ENCODE results near the gene LGALS3BP.
A peak's percentile ranks its signal among the peaks of the same experiment; 100 is the strongest.
"Not testable (repeated sequence)": the region's sequence is repeated elsewhere in the genome, so short reads cannot be mapped to it uniquely, and the experiment has no call there.

Gene LGALS3BP, protein sequence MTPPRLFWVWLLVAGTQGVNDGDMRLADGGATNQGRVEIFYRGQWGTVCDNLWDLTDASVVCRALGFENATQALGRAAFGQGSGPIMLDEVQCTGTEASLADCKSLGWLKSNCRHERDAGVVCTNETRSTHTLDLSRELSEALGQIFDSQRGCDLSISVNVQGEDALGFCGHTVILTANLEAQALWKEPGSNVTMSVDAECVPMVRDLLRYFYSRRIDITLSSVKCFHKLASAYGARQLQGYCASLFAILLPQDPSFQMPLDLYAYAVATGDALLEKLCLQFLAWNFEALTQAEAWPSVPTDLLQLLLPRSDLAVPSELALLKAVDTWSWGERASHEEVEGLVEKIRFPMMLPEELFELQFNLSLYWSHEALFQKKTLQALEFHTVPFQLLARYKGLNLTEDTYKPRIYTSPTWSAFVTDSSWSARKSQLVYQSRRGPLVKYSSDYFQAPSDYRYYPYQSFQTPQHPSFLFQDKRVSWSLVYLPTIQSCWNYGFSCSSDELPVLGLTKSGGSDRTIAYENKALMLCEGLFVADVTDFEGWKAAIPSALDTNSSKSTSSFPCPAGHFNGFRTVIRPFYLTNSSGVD

GRCh38 chr17:78979780-78980623, at the start of gene LGALS3BP:
Gene LGALS3BP, minus strand, starts transcription at chr17:78979923. Its CDS starts 2,732 bp downstream, at chr17:78977191.
- no peak for DNase-seq (ENCODE audit: low read depth)

- DNase-seq (ENCODE audit: low read depth): no peak
Measured at GRCh38 chr17:79028496-79029326, 49.0 kb upstream of the LGALS3BP start.

DNA sequence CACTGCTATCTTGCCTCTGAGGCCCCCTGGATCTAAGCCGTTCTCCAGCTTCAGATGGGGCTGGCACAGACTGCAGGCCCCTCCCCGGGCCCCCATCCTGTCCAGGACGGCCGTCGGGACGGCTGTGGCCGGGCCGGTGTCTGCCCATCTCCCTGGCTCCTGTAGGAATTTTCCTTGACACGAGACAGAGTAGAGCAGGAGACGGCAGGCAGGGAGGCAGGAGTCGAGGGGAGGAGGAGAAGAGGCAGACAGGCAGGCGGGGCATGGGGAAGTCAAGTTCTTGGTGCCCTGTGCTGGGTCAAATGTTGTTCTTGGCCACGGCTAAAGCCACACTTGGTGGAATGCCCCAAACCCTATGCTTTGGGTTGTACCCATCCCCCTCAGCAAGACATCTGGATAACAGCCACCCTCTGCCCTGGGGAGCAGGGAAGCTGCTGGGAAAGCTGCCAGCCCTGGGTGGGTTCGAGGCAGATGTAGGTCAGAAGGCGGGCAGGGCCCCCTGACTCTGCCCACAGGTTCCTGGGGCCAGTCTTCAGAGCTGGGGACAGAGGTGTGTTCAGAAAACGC, 48.3 kb upstream of the LGALS3BP start:
- no peak for DNase-seq (ENCODE audit: low read depth)

GRCh38 chr17:79027274-79027924, 47.7 kb upstream of the LGALS3BP start:
- no peak for DNase-seq (ENCODE audit: low read depth)

GRCh38 chr17:79026376-79027273, 46.9 kb upstream of the LGALS3BP start:
- no peak for DNase-seq (ENCODE audit: low read depth)

DNA sequence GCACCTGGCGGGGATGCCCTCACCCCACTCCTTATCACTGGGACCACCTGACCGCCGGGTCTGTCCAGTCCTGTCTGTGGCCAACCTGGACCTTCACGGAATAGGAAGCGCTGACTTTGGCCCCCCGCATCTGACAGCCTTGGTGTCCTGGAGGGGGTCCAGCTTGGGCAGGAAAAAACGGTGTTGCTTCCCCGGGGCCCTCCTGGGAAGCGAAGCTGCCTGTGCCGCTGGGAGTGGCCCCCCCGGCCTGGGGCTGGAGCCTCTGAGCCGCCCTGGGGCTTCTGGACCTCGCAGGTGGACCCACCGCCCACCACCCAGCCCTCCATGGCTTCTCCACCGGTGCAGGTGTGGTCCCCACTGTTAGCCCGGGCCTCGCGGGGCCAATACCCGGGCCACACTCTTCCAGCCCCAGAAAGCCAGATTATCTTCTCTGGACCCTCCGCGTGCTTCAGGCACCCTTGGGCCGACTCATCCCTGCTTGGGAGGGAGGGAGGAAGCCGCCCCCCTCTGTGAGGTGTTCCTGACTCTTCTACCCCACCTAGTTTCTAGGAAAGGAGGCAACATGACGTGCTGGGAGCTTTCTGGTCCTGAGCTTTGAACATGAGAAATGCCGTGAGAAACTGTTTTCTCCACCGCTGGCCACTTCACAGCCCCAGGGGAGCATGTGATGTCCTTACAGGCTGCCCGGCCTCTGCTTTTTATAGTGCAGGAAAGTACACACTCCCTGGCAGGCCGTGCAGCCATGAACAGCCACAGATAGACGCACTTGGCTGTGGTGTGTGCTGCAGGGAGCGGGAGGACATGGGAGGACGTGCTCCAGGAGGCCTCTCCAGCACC, 45.4 kb upstream of the LGALS3BP start:
- DNase-seq (ENCODE audit: low read depth): no peak

DNA sequence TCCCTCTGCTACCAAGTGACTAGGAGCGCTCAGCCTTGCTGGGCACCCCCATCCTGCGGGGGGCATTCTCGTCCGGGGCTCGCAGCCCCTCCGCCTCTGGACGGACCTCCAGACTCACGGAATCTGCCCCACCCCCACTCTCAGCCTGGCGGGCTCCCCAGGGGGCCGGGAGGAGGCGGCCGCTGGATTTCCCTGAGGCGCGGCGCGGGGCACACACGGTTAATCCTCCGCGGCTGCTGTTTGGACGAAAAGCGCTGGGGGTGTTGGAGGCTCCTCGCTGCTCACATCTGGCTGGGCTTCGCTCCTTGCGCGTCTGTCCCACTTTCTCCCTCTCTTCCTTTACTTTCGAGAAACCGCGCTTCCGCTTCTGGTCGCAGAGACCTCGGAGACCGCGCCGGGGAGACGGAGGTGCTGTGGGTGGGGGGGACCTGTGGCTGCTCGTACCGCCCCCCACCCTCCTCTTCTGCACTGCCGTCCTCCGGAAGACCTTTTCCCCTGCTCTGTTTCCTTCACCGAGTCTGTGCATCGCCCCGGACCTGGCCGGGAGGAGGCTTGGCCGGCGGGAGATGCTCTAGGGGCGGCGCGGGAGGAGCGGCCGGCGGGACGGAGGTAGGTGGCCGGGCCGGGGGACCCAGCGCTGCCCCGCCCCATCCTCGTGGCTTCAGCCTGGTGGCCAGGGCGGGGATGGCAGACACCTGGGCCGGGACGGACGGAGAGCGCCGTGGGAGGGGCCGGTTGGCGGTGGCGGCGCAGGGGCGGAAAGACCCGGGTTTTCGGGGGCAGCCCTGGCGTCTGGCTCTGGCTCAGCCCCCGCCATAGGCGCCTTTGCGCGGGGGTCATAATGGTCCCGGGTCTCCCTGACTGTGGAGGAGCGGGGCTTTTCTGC, 44.4 kb upstream of the LGALS3BP start, which contains the start of gene C1QTNF1:
TSS of gene C1QTNF1 (plus strand) at position 284 of the 886 bp plus-strand sequence. CDS start 19,800 bp downstream, outside the sequence.
- no peak for DNase-seq (ENCODE audit: low read depth)

GRCh38 chr17:79023180-79023705, 43.5 kb upstream of the LGALS3BP start:
- DNase-seq (ENCODE audit: low read depth): no peak

- no peak for DNase-seq (ENCODE audit: low read depth)
Measured at GRCh38 chr17:79022507-79022991, 42.8 kb upstream of the LGALS3BP start.

DNA sequence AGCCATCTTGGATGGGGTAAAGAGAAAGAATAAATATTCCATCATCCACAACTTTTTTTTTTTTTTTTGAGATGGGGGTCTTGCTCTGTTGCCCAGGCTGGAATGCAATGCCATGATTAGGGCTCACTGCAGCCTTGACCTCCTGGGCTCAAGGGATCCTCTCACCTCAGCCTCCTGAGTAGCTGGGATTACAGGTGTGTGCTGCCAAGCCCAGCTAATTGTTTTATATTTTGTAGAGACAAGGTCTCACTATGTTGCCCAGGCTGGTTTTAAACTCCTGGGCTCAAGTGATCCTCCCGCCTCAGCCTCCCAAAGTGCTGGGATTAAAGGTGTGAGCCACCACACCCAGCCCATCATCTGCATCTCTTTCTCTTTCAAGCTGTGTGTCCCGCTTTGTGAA, 42.2 kb upstream of the LGALS3BP start:
- DNase-seq (ENCODE audit: low read depth): not testable (repeated sequence)

GRCh38 chr17:79020631-79021301, 41.0 kb upstream of the LGALS3BP start:
- no peak for DNase-seq (ENCODE audit: low read depth)

DNA sequence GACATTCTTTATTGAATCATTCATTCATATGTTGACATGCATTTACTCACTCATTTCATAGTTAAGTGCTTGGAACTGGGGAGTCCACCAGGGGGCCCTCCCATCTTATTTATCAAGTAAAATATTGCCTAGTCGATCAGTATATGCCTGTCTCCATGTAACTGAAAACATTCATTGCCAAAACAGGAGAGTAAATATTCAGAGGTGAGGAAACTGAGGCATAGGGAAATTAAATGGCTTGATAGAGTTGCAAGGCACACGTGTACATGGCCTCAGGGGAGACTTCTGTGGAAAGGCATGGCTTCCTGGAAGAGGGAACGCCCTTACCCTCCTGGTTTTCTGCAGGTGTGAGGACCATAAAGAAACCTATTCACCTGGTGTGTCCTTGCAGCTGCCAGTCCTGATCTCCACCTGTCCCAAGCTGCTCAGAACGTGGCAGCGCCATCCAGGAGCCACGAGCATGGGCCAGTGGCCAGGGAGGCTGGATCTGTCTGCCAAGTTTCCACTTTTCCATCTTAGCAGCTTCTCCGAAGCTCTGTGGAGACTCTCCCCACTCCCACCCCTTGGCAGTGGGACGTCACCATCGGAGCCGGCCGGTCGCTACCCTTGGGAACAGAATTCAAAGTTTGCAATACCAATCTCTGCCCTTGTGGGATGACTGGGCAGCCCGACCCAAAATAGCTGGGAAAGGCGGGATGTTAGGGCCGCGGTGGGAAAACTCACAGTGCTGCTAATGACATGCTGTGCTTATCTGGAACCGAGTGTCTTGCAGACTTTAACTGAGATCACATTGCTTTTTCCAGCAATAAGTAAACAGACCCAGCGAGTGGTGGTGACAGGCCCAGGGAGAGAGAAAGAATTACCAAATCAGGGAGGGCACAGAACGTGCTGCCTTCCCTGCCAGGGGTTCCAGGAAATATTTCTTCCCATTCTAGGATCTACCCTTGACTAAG, 40.2 kb upstream of the LGALS3BP start:
- DNase-seq (ENCODE audit: low read depth): peak; percentile 14

DNA sequence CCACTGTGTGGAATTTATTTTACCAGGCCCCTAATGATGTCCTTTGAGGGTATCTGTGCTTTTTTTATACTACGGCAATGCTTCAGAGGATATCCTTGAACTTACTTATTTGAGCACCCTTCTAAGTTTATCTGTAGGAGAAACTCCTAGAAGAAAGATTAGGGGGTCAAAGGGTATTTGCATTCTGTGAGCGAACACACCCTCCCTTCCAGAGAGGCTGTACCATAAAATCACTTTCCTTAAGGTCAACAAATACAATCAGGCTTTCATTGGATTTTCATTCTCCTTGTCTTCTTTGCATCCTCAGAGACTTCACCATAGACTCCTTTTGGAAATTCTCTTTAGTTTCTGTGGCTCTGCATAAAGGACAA, 39.5 kb upstream of the LGALS3BP start:
- no peak for DNase-seq (ENCODE audit: low read depth)

DNA sequence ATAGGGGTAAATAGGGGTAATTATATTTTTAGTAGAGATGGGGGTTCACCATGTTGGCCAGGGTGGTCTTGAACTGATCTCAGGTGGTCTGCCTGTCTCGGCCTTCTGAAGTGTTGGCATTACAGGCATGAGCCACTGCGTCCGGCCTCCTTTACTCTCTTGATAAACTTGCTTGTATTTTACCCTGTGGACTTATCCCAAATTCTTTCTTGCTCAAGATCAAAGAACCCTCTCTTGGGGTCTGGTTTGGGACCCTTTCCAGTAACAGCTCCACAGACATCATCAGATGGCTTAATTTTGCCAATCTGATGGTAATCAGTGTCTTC, 38.6 kb upstream of the LGALS3BP start:
- DNase-seq (ENCODE audit: low read depth): no peak

GRCh38 chr17:79017546-79018369, 38.0 kb upstream of the LGALS3BP start:
- no peak for DNase-seq (ENCODE audit: low read depth)
